ENCODE measurements around the gene FARP2. TPM values are rescaled to one million over a fixed set of nuclear protein-coding genes. Genes with fewer than 3 reads are reported as not detected.

FARP2 gene
- total RNA-seq, 4 donors from 2014 or later, result 10.7 to 20.1 (median 13.6) TPM

DNA sequence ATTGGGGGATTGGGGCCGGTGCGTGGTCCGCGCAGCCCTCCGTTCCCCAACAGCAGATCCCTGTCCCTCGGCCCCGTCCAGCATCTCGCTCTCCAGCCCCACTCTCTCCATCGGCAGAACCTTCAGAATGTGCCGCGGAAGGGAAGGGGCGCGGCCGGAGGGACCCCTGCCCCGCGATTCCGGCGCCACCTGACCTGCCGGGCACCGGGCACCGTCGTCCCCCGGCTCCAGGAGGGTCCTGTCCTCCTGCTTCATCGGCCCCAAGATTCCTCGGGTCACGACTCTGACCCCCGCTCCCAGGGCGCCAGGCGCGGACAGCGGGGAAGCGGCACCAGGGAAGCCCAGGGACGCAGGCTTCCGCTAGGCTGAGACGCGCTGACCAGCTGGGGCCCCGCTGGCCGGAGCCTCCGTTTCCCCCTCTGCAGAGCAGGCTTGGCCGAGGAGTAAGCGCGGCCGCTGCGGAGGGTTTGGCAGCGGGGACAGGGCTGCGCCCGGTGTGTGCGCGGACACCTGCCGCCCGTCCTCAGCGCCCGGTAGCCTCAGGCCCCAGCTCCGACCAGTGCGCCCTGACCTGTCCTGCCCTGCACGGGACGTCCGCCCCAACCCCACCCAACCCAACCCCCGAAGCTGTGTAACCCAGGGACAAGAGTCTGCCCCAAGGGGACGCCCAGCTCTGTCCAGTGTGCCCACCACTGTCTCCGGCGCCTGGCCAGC is 185.6 kb downstream of the FARP2 start:
- H3K9me3 ChIP-seq, result no peaks in the 10 kb centered on the region
- intact Hi-C loops (cut with DNase I; ENCODE audit: low total_unique reads) (loop anchor here (2.0 kb wide), 1 partner anchor 35 kb away; no protein-coding TSS in a partner anchor), in situ Hi-C loops (cut with MboI; ENCODE audit: low sequenced_read_pairs in 4 of 4) (no loop called here)
- no peak overlapping the region for H3K27ac ChIP-seq
- no peaks in the 10 kb centered on the region for H3K36me3 ChIP-seq
- peaks cover 15 to 24% of the 10 kb centered on the region in 2 donors for H3K4me1 ChIP-seq
- ATAC-seq (peak; percentile 5 to 24), DNase-seq (no peak)
- peaks cover 9 to 24% (median 14%) of the 10 kb centered on the region in 3 donors for H3K27me3 ChIP-seq
- peak overlapping the region; percentile 53 to 81 (median 64) for H3K4me3 ChIP-seq
- TF ChIP-seq POLR2A (IDR thresholded peaks at IDR 0.05), result no peak
- TF ChIP-seq, protein P1, sequence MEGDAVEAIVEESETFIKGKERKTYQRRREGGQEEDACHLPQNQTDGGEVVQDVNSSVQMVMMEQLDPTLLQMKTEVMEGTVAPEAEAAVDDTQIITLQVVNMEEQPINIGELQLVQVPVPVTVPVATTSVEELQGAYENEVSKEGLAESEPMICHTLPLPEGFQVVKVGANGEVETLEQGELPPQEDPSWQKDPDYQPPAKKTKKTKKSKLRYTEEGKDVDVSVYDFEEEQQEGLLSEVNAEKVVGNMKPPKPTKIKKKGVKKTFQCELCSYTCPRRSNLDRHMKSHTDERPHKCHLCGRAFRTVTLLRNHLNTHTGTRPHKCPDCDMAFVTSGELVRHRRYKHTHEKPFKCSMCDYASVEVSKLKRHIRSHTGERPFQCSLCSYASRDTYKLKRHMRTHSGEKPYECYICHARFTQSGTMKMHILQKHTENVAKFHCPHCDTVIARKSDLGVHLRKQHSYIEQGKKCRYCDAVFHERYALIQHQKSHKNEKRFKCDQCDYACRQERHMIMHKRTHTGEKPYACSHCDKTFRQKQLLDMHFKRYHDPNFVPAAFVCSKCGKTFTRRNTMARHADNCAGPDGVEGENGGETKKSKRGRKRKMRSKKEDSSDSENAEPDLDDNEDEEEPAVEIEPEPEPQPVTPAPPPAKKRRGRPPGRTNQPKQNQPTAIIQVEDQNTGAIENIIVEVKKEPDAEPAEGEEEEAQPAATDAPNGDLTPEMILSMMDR (IDR thresholded peaks at IDR 0.05 in 4 of 5, conservative IDR thresholded peaks at IDR 0.05 in 1 of 5), result no peak

DNA sequence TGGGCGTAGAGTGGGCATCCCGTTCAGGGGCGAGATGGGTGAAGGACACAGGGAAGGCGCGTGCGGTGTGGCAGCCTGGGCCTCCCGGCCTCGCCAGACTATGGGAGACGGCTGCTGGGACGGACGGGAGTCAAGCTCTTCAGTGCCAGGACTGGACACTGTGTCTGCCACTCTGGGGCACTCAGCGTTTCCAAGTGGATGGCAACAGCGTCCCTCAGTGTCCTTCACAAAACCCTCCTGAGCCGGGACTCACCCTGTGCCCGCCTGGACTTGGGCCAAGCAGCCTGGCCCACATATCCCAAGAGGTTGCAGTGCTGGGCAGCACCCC is 186.2 kb downstream of the FARP2 start:
- H3K36me3 ChIP-seq, result no peaks in the 10 kb centered on the region

More for the DNA sequence above, 186.2 kb downstream of the FARP2 start:
- no peak for ATAC-seq
- intact Hi-C loops (cut with DNase I; ENCODE audit: low total_unique reads) (no loop called here), in situ Hi-C loops (cut with MboI; ENCODE audit: low sequenced_read_pairs in 4 of 4) (no loop called here)
- Histone ChIP-seq H3K4me1 (peaks cover 20 to 29% of the 10 kb centered on the region in 2 donors), H3K27me3 (peaks cover 9 to 24% (median 14%) of the 10 kb centered on the region in 3 donors), H3K27ac (no peak overlapping the region), H3K9me3 (no peaks in the 10 kb centered on the region), H3K4me3 (peak overlapping the region in 2 of 4 donors; percentile 61 to 81)
- no peak for DNase-seq
- TF ChIP-seq, protein P1 (IDR thresholded peaks at IDR 0.05 in 4 of 5, conservative IDR thresholded peaks at IDR 0.05 in 1 of 5), result no peak
- no peak for TF ChIP-seq POLR2A (IDR thresholded peaks at IDR 0.05)

Small RNAs within 50 kb of the gene (microRNA-seq; reads per million reads assigned to microRNA genes)
- 0 reads per million in 2 donors for gene MIR3133 (ENCODE audit: borderline replicate concordance in 2 of 2)

Other genes with a start within 250 kb of the FARP2 start
- gene PASK, start 206.8 kb upstream of the FARP2 start, total RNA-seq, result under 1 TPM; 0.10 to 0.36 (median 0.28) TPM
- 10 to 100 TPM; 58.6 to 87.8 (median 67.2) TPM for gene PPP1R7, start 205.8 kb upstream of the FARP2 start, total RNA-seq
- under 1 TPM; 0.10 to 0.62 (median 0.24) TPM for gene ANO7, start 167.6 kb upstream of the FARP2 start, total RNA-seq
- gene HDLBP, start 40.6 kb upstream of the FARP2 start, total RNA-seq, result 100 to 1,000 TPM; 383 to 486 (median 444) TPM
- 100 to 1,000 TPM in 2 of 4 donors, 10 to 100 TPM in 2; 81.3 to 130 (median 99.3) TPM for gene SEPTIN2, start 40.4 kb upstream of the FARP2 start, total RNA-seq
- gene STK25, start 152.3 kb downstream of the FARP2 start, total RNA-seq, result 100 to 1,000 TPM; 407 to 555 (median 524) TPM
- 1 to 10 TPM in 3 of 4 donors, under 1 TPM in 1; 0.92 to 4.7 (median 2.3) TPM for gene BOK, start 202.5 kb downstream of the FARP2 start, total RNA-seq

Measured in gastrocnemius medialis (tissue), 4 donors.